WTC11 (cell line): Measurements from ENCODE around the gene SUPT3H. TPM values are rescaled to one million over a fixed set of nuclear protein-coding genes. Genes with fewer than 3 reads are reported as not detected.

Experiments
- ATAC-seq: fragments of 200-7000 bp; cut with Tn5 transposase; 2 replicates; pipeline ENCODE4 v1.10.0; 2021; ENCODE audit warnings: mild to moderate bottlenecking, moderate library complexity
- CTCF ChIA-PET: fragments of 300-600 bp; sonication (Branson Sonifier 250); formaldehyde crosslinking; loops from one replicate; lab custom pipeline; 2021; ENCODE audit warnings: antibody characterized with exemption; lab: Charles Lee
- POLR2A ChIA-PET: fragments of 350-600 bp; sonication (Branson Sonifier 250); formaldehyde crosslinking; loops from one replicate; lab custom pipeline; 2021; ENCODE audit warnings: antibody characterized with exemption; lab: Charles Lee
- DNase-seq: peaks from one replicate; pipeline ENCODE4 v3.0.0; 2021; ENCODE audit warnings: low spot score
- H3K27ac Mint-ChIP-seq: 2 replicates; pipeline ENCODE4 v1.8.0; 2021; ENCODE audit warnings: mixed read lengths
- H3K27me3 Mint-ChIP-seq: 2 replicates; pipeline ENCODE4 v1.8.0; 2021; ENCODE audit warnings: low read depth, mild to moderate bottlenecking, moderate library complexity, mixed read lengths
- H3K36me3 Mint-ChIP-seq: 2 replicates; pipeline ENCODE4 v1.8.0; 2021; ENCODE audit warnings: mixed read lengths
- H3K4me1 Mint-ChIP-seq: 2 replicates; pipeline ENCODE4 v1.8.0; 2022; ENCODE audit warnings: mixed read lengths
- H3K4me3 Mint-ChIP-seq: 2 replicates; pipeline ENCODE4 v1.8.0; 2021; ENCODE audit warnings: mild to moderate bottlenecking, moderate library complexity, mixed read lengths
- H3K9me3 Mint-ChIP-seq: 2 replicates; pipeline ENCODE4 v1.8.0; 2021; ENCODE audit warnings: mixed read lengths
- ATF1 ChIP-seq: sonication (generic); formaldehyde crosslinking; IDR thresholded peaks from 2 replicates; pipeline ENCODE4 v1.8.1; 2023; ENCODE audit warnings: mild to moderate bottlenecking, moderate library complexity, missing genetic modification reagents
- CBFB ChIP-seq: sonication (generic); formaldehyde crosslinking; IDR thresholded peaks from 2 replicates; pipeline ENCODE4 v1.8.1; 2022; ENCODE audit warnings: mild to moderate bottlenecking, low read depth, missing genetic modification reagents
- CREB1 ChIP-seq: sonication (generic); formaldehyde crosslinking; IDR thresholded peaks from 2 replicates; pipeline ENCODE4 v1.8.0; 2023; ENCODE audit warnings: mild to moderate bottlenecking, missing genetic modification reagents
- E2F1 ChIP-seq: sonication (generic); formaldehyde crosslinking; IDR thresholded peaks from 2 replicates; pipeline ENCODE4 v1.8.0; 2022; ENCODE audit warnings: mild to moderate bottlenecking, missing genetic modification reagents
- E2F4 ChIP-seq: sonication (generic); formaldehyde crosslinking; IDR thresholded peaks from 2 replicates; pipeline ENCODE4 v1.8.1; 2022; ENCODE audit warnings: low read depth, mild to moderate bottlenecking, moderate library complexity, missing genetic modification reagents, borderline replicate concordance
- ETV6 ChIP-seq: sonication (generic); formaldehyde crosslinking; IDR thresholded peaks from 2 replicates; pipeline ENCODE4 v1.8.1; 2022; ENCODE audit warnings: mild to moderate bottlenecking, missing genetic modification reagents
- FOXK1 ChIP-seq: sonication (generic); formaldehyde crosslinking; IDR thresholded peaks from 2 replicates; pipeline ENCODE4 v1.8.0; 2022; ENCODE audit warnings: mild to moderate bottlenecking, moderate library complexity, missing genetic modification reagents
- HMGA2 ChIP-seq: fragments of 250-450 bp; sonication (Bioruptor Pico); IDR thresholded peaks from 2 replicates; pipeline ENCODE4 v1.4.0; 2021; ENCODE audit warnings: mild to moderate bottlenecking, moderate library complexity
- HMGXB4 ChIP-seq: sonication (generic); formaldehyde crosslinking; IDR thresholded peaks from 2 replicates; pipeline ENCODE4 v1.8.1; 2023; ENCODE audit warnings: mild to moderate bottlenecking, moderate library complexity, missing genetic modification reagents
- IRF2 ChIP-seq: sonication (generic); formaldehyde crosslinking; IDR thresholded peaks from 2 replicates; pipeline ENCODE4 v1.8.0; 2022; ENCODE audit warnings: low read depth, missing genetic modification reagents, borderline replicate concordance
- JAZF1 ChIP-seq: fragments of 250-450 bp; sonication (Bioruptor Pico); IDR thresholded peaks from 2 replicates; pipeline ENCODE4 v1.9.0; 2021; ENCODE audit warnings: moderate library complexity, mild to moderate bottlenecking, inconsistent platforms
- KAT7 ChIP-seq: sonication (generic); formaldehyde crosslinking; IDR thresholded peaks from 2 replicates; pipeline ENCODE4 v1.8.1; 2023; ENCODE audit warnings: missing genetic modification reagents, mild to moderate bottlenecking, borderline replicate concordance
- NFYB ChIP-seq: sonication (generic); formaldehyde crosslinking; conservative IDR thresholded peaks from 2 replicates; pipeline ENCODE4 v1.8.0; 2022; ENCODE audit warnings: low read depth, missing genetic modification reagents
- NR2C2 ChIP-seq: sonication (generic); formaldehyde crosslinking; IDR thresholded peaks from 2 replicates; pipeline ENCODE4 v1.8.0; 2022; ENCODE audit warnings: mild to moderate bottlenecking, missing genetic modification reagents
- RELA ChIP-seq: sonication (generic); formaldehyde crosslinking; IDR thresholded peaks from 2 replicates; pipeline ENCODE4 v1.8.1; 2022; ENCODE audit warnings: missing genetic modification reagents, mild to moderate bottlenecking, borderline replicate concordance
- SMAD4 ChIP-seq: sonication (generic); formaldehyde crosslinking; IDR thresholded peaks from 2 replicates; pipeline ENCODE4 v1.8.0; 2022; ENCODE audit warnings: mild to moderate bottlenecking, missing genetic modification reagents
- SOX15 ChIP-seq: fragments of 250-450 bp; sonication (Bioruptor Pico); IDR thresholded peaks from 2 replicates; pipeline ENCODE4 v1.9.0; 2021; ENCODE audit warnings: mild to moderate bottlenecking
- SP1 ChIP-seq: sonication (generic); formaldehyde crosslinking; conservative IDR thresholded peaks from 2 replicates; pipeline ENCODE4 v1.8.1; 2022; ENCODE audit warnings: missing genetic modification reagents
- USF2 ChIP-seq: sonication (generic); formaldehyde crosslinking; IDR thresholded peaks from 2 replicates; pipeline ENCODE4 v1.8.1; 2023; ENCODE audit warnings: mild to moderate bottlenecking, missing genetic modification reagents, moderate library complexity
- ZNF219 ChIP-seq: sonication (generic); formaldehyde crosslinking; IDR thresholded peaks from 2 replicates; pipeline ENCODE4 v1.8.0; 2023; ENCODE audit warnings: missing genetic modification reagents, mild to moderate bottlenecking, borderline replicate concordance
- ZNF263 ChIP-seq: sonication (generic); formaldehyde crosslinking; IDR thresholded peaks from 2 replicates; pipeline ENCODE4 v1.8.1; 2022; ENCODE audit warnings: low read depth, mild to moderate bottlenecking, moderate library complexity, missing genetic modification reagents
- ZNF423 ChIP-seq: fragments of 250-450 bp; sonication (Bioruptor Pico); IDR thresholded peaks from 2 replicates; pipeline ENCODE4 v2.1.2; 2022; ENCODE audit warnings: mild to moderate bottlenecking, moderate library complexity
- ZNF425 ChIP-seq: fragments of 250-450 bp; sonication (Bioruptor Pico); conservative IDR thresholded peaks from 2 replicates; pipeline ENCODE4 v1.9.0; 2021; ENCODE audit warnings: mild to moderate bottlenecking
- ZNF512 ChIP-seq: sonication (generic); formaldehyde crosslinking; IDR thresholded peaks from 2 replicates; pipeline ENCODE4 v1.8.1; 2022; ENCODE audit warnings: missing genetic modification reagents, borderline replicate concordance
- ZSCAN18 ChIP-seq: fragments of 250-450 bp; sonication (Bioruptor Pico); IDR thresholded peaks from 2 replicates; pipeline ENCODE4 v2.1.2; 2022; ENCODE audit warnings: mild to moderate bottlenecking, moderate library complexity
- total RNA-seq: library from RNA; stranded (reverse); gene quantifications from 3 replicates; pipeline ENCODE4 v1.2.3, GENCODE V29; 2021

SUPT3H gene
- total RNA-seq, 1 experiment from 2014 or later, result 15.3 TPM

- TF ChIP-seq RELA (CRISPR knock-in tag) (no peak), IRF2 (no peak), ATF1 (CRISPR knock-in tag) (no peak), ZNF512 (no peak), E2F1 (CRISPR knock-in tag) (no peak), ZNF423 (no peak), JAZF1 (no peak), ZNF425 (CRISPR knock-in tag) (no peak), KAT7 (CRISPR knock-in tag) (no peak), ETV6 (CRISPR knock-in tag) (no peak), NR2C2 (CRISPR knock-in tag) (no peak), SP1 (CRISPR knock-in tag) (no peak)
- ChIA-PET CTCF (interaction anchor here (0.8 kb wide), 1 partner anchor 480 kb away, joined by 4 read pairs; no protein-coding TSS in a partner anchor), POLR2A (no interaction called here)
- no peak overlapping the region for H3K4me3 Mint-ChIP-seq
- DNase-seq, result no peak
- H3K27ac Mint-ChIP-seq, result no peak overlapping the region
- no peaks in the 10 kb centered on the region for H3K27me3 Mint-ChIP-seq
- H3K36me3 Mint-ChIP-seq, result peaks cover 18% of the 10 kb centered on the region
- H3K9me3 Mint-ChIP-seq, result peaks cover 11% of the 10 kb centered on the region
- H3K4me1 Mint-ChIP-seq, result peaks cover 15% of the 10 kb centered on the region
- ATAC-seq, result no peak
Observed at GRCh38 chr6:44955145-44955544, 422.6 kb downstream of the SUPT3H start.

GRCh38 chr6:44954281-44954680 is 423.5 kb downstream of the SUPT3H start:
- ChIA-PET CTCF (no interaction called here), POLR2A (no interaction called here)
- ATAC-seq (no peak), DNase-seq (no peak)
- Mint-ChIP-seq H3K4me3 (no peak overlapping the region), H3K27me3 (no peaks in the 10 kb centered on the region), H3K36me3 (peaks cover 27% of the 10 kb centered on the region), H3K9me3 (peaks cover 19% of the 10 kb centered on the region), H3K27ac (no peak overlapping the region), H3K4me1 (peaks cover 15% of the 10 kb centered on the region)
- no peak for TF ChIP-seq RELA (CRISPR knock-in tag)
- no peak for TF ChIP-seq FOXK1 (CRISPR knock-in tag)
- no peak for TF ChIP-seq ZSCAN18 (CRISPR knock-in tag)
- no peak for TF ChIP-seq HMGXB4 (CRISPR knock-in tag)
- no peak for TF ChIP-seq ZNF219 (CRISPR knock-in tag)
- TF ChIP-seq CBFB (CRISPR knock-in tag), result no peak
- no peak for TF ChIP-seq NFYB
- no peak for TF ChIP-seq ZNF263 (CRISPR knock-in tag)
- TF ChIP-seq SP1 (CRISPR knock-in tag), result no peak
- no peak for TF ChIP-seq SOX15 (CRISPR knock-in tag)
- TF ChIP-seq HMGA2 (CRISPR knock-in tag), result no peak
- no peak for TF ChIP-seq E2F4 (CRISPR knock-in tag)
- no peak for TF ChIP-seq USF2
- no peak for TF ChIP-seq SMAD4 (CRISPR knock-in tag)
- no peak for TF ChIP-seq ZNF512
- TF ChIP-seq CREB1 (CRISPR knock-in tag), result no peak
